Measurements from ENCODE around the gene SP5. TPM values are rescaled to one million over a fixed set of nuclear protein-coding genes. Genes with fewer than 3 reads are reported as not detected.
A peak's percentile ranks its signal among the peaks of the same experiment; 100 is the strongest.

Gene SP5
- total and polyA plus RNA-seq, 12 donors, result 0.16 to 9.2 (median 2.8) TPM

DNA sequence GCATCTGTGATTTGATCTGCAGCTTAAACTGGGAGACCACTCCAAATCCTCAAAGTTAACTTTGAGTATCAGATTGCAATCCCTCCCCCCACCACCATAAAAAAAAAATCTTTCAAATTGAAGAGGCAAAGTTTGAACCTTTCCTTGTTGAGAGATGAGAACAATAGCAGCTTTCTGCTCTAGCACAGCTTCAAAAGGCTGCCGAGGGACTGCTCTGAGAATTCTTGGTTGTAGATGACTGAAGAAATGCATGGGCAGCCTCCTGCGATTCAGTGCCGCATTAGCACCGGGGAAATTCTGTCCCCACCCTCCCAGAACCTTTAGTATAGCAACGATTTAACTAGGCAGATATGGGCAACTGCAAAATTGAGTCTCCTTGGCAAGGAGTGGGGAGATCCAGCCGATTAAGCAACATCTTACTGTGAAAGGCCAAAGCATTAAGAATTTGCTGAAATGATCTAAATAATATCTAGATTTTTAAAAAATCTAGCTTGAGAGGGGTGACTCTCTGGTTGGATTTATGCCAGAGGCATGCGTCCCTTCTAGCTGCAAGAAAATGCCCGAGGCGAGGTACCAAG lies 3.9 kb upstream of the SP5 start:
- no peak for DNase-seq
- TF ChIP-seq POLR2A (IDR thresholded peaks at IDR 0.05), result no peak
- TF ChIP-seq, protein P1, sequence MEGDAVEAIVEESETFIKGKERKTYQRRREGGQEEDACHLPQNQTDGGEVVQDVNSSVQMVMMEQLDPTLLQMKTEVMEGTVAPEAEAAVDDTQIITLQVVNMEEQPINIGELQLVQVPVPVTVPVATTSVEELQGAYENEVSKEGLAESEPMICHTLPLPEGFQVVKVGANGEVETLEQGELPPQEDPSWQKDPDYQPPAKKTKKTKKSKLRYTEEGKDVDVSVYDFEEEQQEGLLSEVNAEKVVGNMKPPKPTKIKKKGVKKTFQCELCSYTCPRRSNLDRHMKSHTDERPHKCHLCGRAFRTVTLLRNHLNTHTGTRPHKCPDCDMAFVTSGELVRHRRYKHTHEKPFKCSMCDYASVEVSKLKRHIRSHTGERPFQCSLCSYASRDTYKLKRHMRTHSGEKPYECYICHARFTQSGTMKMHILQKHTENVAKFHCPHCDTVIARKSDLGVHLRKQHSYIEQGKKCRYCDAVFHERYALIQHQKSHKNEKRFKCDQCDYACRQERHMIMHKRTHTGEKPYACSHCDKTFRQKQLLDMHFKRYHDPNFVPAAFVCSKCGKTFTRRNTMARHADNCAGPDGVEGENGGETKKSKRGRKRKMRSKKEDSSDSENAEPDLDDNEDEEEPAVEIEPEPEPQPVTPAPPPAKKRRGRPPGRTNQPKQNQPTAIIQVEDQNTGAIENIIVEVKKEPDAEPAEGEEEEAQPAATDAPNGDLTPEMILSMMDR (IDR thresholded peaks at IDR 0.05), result no peak
- Histone ChIP-seq H3K4me3 (peak overlapping the region in 1 of 4 donors; percentile 6), H3K4me1 (replicated peaks in 1 of 2) (peaks cover 10 to 17% of the 10 kb centered on the region in 2 donors), H3K36me3 (replicated peaks in 1 of 2) (no peaks in the 10 kb centered on the region), H3K9me3 (replicated peaks in 1 of 3) (no peaks in the 10 kb centered on the region), H3K27me3 (peaks cover 16% of the 10 kb centered on the region), H3K27ac (no peak overlapping the region)
- intact Hi-C loops (cut with DNase I), result loop anchor here in 1 of 2 donors (10.0 kb wide), 1 partner anchor 64 kb away; the partner anchor contains the start of gene ERICH2
- WGBS, 4 donors, result 14 to 19% (median 18%) methylated on average over 8 to 9 of the region's 9 CpGs

DNA sequence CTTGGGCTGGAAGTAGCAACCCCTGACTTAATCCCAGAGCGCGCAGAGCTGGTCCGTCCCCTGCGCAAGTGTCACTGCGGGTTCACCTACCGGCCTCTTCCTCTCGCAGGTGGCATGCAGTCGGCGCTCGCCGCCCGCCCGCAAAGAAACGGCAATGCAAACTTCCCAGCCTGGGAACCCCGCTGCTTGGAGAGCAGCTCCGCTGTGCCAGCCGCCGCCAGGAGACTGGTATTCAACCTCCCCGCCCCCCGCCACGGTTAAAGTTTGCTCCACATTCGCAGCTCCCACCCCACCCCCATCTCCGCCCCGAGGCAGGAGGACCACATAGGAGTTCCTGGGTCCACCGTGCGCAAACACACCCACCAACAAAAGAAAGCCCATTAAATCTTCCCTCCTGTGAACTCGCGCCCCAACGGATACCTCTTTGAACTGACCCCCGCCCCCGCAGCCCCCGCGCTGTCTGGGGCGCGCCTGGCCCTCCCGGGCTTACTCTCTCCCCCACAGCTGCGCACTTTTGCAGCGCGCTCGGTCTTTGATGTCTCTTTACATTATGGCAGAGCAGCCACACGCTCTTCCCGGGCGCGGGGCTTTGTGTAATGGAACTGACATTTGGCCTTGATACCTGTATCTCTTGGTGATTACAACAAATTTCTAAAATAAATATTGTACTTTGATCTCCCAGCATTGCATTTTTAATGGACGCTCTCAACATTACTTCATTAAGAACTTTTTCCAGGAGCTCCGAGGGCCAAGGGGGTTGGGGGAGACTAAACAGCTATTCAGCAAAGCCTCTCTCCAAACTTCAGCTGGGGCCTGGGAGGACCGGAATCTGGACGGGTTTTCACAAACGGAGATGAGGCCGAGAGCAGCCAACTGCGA lies 3.1 kb upstream of the SP5 start:
- peak overlapping the region in 1 of 4 donors; percentile 6 for H3K4me3 ChIP-seq
- 6 to 10% (median 7%) methylated on average over 25 to 51 of the region's 51 CpGs for WGBS, 4 donors
- H3K9me3 ChIP-seq (replicated peaks in 1 of 3), result no peaks in the 10 kb centered on the region
- DNase-seq, result peak in 3 of 7 donors; percentile 19 to 23 (median 21)
- peaks cover 23% of the 10 kb centered on the region for H3K27me3 ChIP-seq
- H3K36me3 ChIP-seq (replicated peaks in 1 of 2), result no peaks in the 10 kb centered on the region
- no peak for TF ChIP-seq POLR2A (IDR thresholded peaks at IDR 0.05)
- TF ChIP-seq, protein P1 (IDR thresholded peaks at IDR 0.05), result no peak
- no peak overlapping the region for H3K27ac ChIP-seq
- H3K4me1 ChIP-seq (replicated peaks in 1 of 2), result peaks cover 10 to 19% of the 10 kb centered on the region in 2 donors
- intact Hi-C loops (cut with DNase I), result loop anchor here in 1 of 2 donors (10.0 kb wide), 1 partner anchor 63 kb away; the partner anchor contains the start of gene ERICH2

DNA sequence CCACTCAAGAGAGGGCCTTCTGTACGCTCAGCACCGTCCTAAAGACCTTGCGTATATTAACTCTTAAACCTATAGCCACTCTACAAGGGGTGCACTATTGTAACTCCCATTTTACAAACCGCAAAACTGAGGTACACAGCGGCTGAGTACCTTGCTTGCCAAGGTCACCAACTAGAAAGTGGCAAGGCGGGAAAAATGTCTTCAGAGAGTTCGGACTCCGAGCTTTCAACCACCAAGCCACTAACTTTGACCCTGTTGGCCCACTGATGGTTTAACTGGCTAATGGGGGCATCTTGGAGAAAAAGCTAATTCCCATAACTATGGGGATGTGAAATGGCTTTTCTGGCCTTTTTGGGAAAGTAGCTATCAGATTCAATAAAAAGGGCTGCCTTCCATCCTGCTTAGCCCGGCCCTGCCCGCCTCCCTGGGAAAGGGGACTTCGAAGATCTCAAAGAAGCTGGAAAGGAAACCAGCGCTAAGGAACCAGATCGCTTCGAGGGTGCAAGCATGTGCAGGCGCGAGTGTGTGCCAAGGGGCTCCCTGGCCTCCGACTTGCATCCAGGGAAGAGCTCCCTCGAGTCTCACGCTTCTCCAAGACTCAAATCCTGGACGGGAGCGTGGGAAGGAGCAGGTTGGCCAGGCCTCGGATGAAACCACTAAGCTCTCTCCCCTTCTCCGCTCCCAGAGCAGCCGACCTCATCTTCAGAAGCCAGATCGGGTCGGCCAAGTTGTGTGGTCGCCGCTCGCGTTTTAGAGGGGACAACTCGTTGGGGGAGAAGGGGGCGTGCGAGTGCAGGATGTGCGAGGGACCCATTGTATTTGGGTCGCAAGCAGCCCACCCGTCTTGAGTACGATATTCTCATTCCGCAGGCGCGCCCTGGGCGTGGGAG lies 2.2 kb upstream of the SP5 start:
- Histone ChIP-seq H3K4me3 (no peak overlapping the region), H3K9me3 (replicated peaks in 1 of 3) (no peaks in the 10 kb centered on the region), H3K27me3 (peaks cover 31% of the 10 kb centered on the region), H3K4me1 (replicated peaks in 1 of 2) (peaks cover 10 to 25% of the 10 kb centered on the region in 2 donors), H3K36me3 (replicated peaks in 1 of 2) (no peaks in the 10 kb centered on the region), H3K27ac (no peak overlapping the region)
- peak in 1 of 7 donors; percentile 16 for DNase-seq
- 51 to 54% (median 53%) methylated on average over 35 to 41 of the region's 41 CpGs for WGBS, 4 donors
- intact Hi-C loops (cut with DNase I), result loop anchor here in 1 of 2 donors (10.0 kb wide), 1 partner anchor 62 kb away; the partner anchor contains the start of gene ERICH2
- TF ChIP-seq, protein P1 (IDR thresholded peaks at IDR 0.05), result no peak
- TF ChIP-seq POLR2A (IDR thresholded peaks at IDR 0.05), result no peak
